Liver (tissue), 9 donors: ENCODE results near the gene ADCY10. TPM values are rescaled to one million over a fixed set of nuclear protein-coding genes. Genes with fewer than 3 reads are reported as not detected.

Experiments
- DNase-seq: peaks from one replicate; pipeline ENCODE4 v3.0.0-alpha.2; 2017; ENCODE audit warnings: low spot score
- H3K27ac ChIP-seq, 2 donors: one replicate each; pipeline ENCODE4 v1.7.0; 2013; ENCODE audit warnings: inconsistent platforms in 2 of 2, low read length in 2 of 2, control low read depth in 1 of 2, low read depth in 1 of 2, mild to moderate bottlenecking in 1 of 2
- H3K27me3 ChIP-seq, 4 donors: one replicate each; pipeline versions ENCODE4 v1.6.1 to v1.7.0; 2013; ENCODE audit warnings: low read length in 3 of 4, inconsistent platforms in 1 of 4, mild to moderate bottlenecking in 1 of 4, moderate library complexity in 1 of 4; ENCODE audit not compliant: control insufficient read depth in 4 of 4, insufficient read depth in 4 of 4
- H3K36me3 ChIP-seq, 4 donors: one replicate each; pipeline versions ENCODE4 v1.6.1 to v1.7.0; 2013; ENCODE audit warnings: low read length in 3 of 4, mild to moderate bottlenecking in 3 of 4, low read depth in 1 of 4, moderate library complexity in 1 of 4; ENCODE audit not compliant: control insufficient read depth in 4 of 4, insufficient read depth in 3 of 4
- H3K4me1 ChIP-seq, 4 donors: one replicate each; pipeline versions ENCODE4 v1.6.1 to v1.7.0; 2013; ENCODE audit warnings: low read length in 3 of 4, mild to moderate bottlenecking in 3 of 4, moderate library complexity in 1 of 4; ENCODE audit not compliant: control insufficient read depth in 4 of 4, insufficient read depth in 4 of 4
- H3K4me3 ChIP-seq, 3 donors: one replicate each; pipeline versions ENCODE4 v1.6.1 to v1.7.0; 2013; ENCODE audit warnings: low read length in 3 of 3, control low read depth in 1 of 3, low read depth in 1 of 3, mild to moderate bottlenecking in 1 of 3
- H3K9ac ChIP-seq, 2 donors: one replicate each; pipeline ENCODE4 v1.7.0; 2013; ENCODE audit warnings: low read length in 2 of 2, mild to moderate bottlenecking in 2 of 2, moderate library complexity in 2 of 2, control low read depth in 1 of 2, low read depth in 1 of 2
- H3K9me3 ChIP-seq, 4 donors: one replicate each; pipeline versions ENCODE4 v1.6.1 to v1.7.0; 2013; ENCODE audit warnings: low read length in 3 of 4; ENCODE audit not compliant: control insufficient read depth in 4 of 4
- EGR1 ChIP-seq, 2 donors: IDR thresholded peaks; 2 replicates each; pipeline ENCODE4 v1.6.1; 2016 to 2018; ENCODE audit warnings: antibody characterized with exemption in 2 of 2, low read depth in 2 of 2
- FOXA1 ChIP-seq: IDR thresholded peaks from 2 replicates; pipeline ENCODE4 v1.6.1; 2016; ENCODE audit warnings: antibody characterized with exemption
- FOXA2 ChIP-seq: IDR thresholded peaks from 2 replicates; pipeline ENCODE4 v1.6.1; 2016; ENCODE audit warnings: antibody characterized with exemption
- GABPA ChIP-seq, 2 donors: IDR thresholded peaks in 1 of 2; conservative IDR thresholded peaks in 1 of 2; 2 replicates each; pipeline ENCODE4 v1.6.1; 2016; ENCODE audit warnings: antibody characterized with exemption in 2 of 2, mild to moderate bottlenecking in 1 of 2, moderate library complexity in 1 of 2
- HNF4A ChIP-seq, 2 donors: conservative IDR thresholded peaks; 2 replicates each; pipeline ENCODE4 v1.6.1; 2016; ENCODE audit warnings: antibody characterized with exemption in 2 of 2, mild to moderate bottlenecking in 2 of 2
- HNF4G ChIP-seq: IDR thresholded peaks from 2 replicates; pipeline ENCODE4 v1.6.1; 2016; ENCODE audit warnings: antibody characterized with exemption
- JUND ChIP-seq, 2 donors: IDR thresholded peaks; 2 replicates each; pipeline ENCODE4 v1.6.1; 2016; ENCODE audit warnings: antibody characterized with exemption in 2 of 2
- NR2F2 ChIP-seq: IDR thresholded peaks from 2 replicates; pipeline ENCODE4 v1.6.1; 2016; ENCODE audit warnings: antibody characterized with exemption
- RAD21 ChIP-seq, 2 donors: IDR thresholded peaks; 2 replicates each; pipeline ENCODE4 v1.6.1; 2016; ENCODE audit warnings: antibody characterized with exemption in 2 of 2, mild to moderate bottlenecking in 2 of 2
- RXRA ChIP-seq, 2 donors: IDR thresholded peaks; 2 replicates each; pipeline ENCODE4 v1.6.1; 2017 to 2018; ENCODE audit warnings: antibody characterized with exemption in 2 of 2, mild to moderate bottlenecking in 1 of 2
- SP1 ChIP-seq: IDR thresholded peaks from 2 replicates; pipeline ENCODE4 v1.6.1; 2018; ENCODE audit warnings: antibody characterized with exemption, mild to moderate bottlenecking
- TAF1 ChIP-seq: conservative IDR thresholded peaks from 2 replicates; pipeline ENCODE4 v1.6.1; 2016; ENCODE audit warnings: antibody characterized with exemption, mild to moderate bottlenecking
- YY1 ChIP-seq: IDR thresholded peaks from 2 replicates; pipeline ENCODE4 v1.6.1; 2016; ENCODE audit warnings: antibody characterized with exemption, mild to moderate bottlenecking
- ZBTB33 ChIP-seq: IDR thresholded peaks from 2 replicates; pipeline ENCODE4 v1.6.1; 2016; ENCODE audit warnings: antibody characterized with exemption
- WGBS: extraction: QIAGEN DNeasy Blood & Tissue Kit; methylation state at CpG from one replicate; pipeline ENCODE4 v1.1.7; 2013; 5-methylcytosine and 5-hydroxymethylcytosine counted together
- polyA plus RNA-seq, 2 donors: library from polyadenylated mRNA; stranded (reverse) in 1 of 2; unstranded in 1 of 2; fragments of 200-250 nt in 1 of 2; fragments of >200 nt in 1 of 2; fragmentation: Nextera tagmentation in 1 of 2; extraction: Ambion mirVana in 1 of 2; gene quantifications; one replicate each; pipeline versions ENCODE4 v1.2.1 to v1.2.3, GENCODE V29; 2013 to 2015
- total RNA-seq, 2 donors: library from RNA; depleted of rRNA; stranded (reverse); fragments of >200 nt; gene quantifications; one replicate each; pipeline ENCODE4 v1.2.3, GENCODE V29; 2014
- TF ChIP-seq, protein P1 (sequence below): IDR thresholded peaks from 2 replicates; pipeline ENCODE4 v1.6.1; 2016; ENCODE audit warnings: antibody characterized with exemption
- TF ChIP-seq, protein P2 (sequence below): IDR thresholded peaks from 2 replicates; pipeline ENCODE4 v1.6.1; 2016; ENCODE audit warnings: antibody characterized with exemption
- TF ChIP-seq, protein P3 (sequence below): IDR thresholded peaks from 2 replicates; pipeline ENCODE4 v1.6.1; 2016; ENCODE audit warnings: antibody characterized with exemption, mild to moderate bottlenecking
- TF ChIP-seq, protein P4 (sequence below): fragments of 150-350 bp; IDR thresholded peaks from 2 replicates; pipeline ENCODE4 v1.5.1; 2017; ENCODE audit warnings: improper control_type of control experiment, low read depth, low read length; ENCODE audit not compliant: missing input control
- donor health status: healthy.
- donor health status: healthy.
- donor health status: healthy.
- donor health status: healthy.
- donor health status: healthy.

ADCY10 gene
- total and polyA plus RNA-seq, 4 donors = 0.89 to 4.7 (median 2.3) TPM

- peak; percentile 52 for DNase-seq
- Histone ChIP-seq H3K27me3 (no peaks in the 10 kb centered on the region), H3K27ac (peak overlapping the region; percentile 16 to 61), H3K9me3 (no peaks in the 10 kb centered on the region), H3K36me3 (peaks cover 0 to 5% (median 1%) of the 10 kb centered on the region in 4 donors), H3K4me3 (peak overlapping the region in 1 of 3 donors; percentile 34), H3K9ac (peak overlapping the region; percentile 18 to 73), H3K4me1 (peaks cover 0 to 58% (median 28%) of the 10 kb centered on the region in 4 donors)
- TF ChIP-seq, protein P1, sequence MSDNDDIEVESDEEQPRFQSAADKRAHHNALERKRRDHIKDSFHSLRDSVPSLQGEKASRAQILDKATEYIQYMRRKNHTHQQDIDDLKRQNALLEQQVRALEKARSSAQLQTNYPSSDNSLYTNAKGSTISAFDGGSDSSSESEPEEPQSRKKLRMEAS = peak; percentile 35
- TF ChIP-seq, protein P2, sequence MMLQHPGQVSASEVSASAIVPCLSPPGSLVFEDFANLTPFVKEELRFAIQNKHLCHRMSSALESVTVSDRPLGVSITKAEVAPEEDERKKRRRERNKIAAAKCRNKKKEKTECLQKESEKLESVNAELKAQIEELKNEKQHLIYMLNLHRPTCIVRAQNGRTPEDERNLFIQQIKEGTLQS = no peak
- TF ChIP-seq, protein P3, sequence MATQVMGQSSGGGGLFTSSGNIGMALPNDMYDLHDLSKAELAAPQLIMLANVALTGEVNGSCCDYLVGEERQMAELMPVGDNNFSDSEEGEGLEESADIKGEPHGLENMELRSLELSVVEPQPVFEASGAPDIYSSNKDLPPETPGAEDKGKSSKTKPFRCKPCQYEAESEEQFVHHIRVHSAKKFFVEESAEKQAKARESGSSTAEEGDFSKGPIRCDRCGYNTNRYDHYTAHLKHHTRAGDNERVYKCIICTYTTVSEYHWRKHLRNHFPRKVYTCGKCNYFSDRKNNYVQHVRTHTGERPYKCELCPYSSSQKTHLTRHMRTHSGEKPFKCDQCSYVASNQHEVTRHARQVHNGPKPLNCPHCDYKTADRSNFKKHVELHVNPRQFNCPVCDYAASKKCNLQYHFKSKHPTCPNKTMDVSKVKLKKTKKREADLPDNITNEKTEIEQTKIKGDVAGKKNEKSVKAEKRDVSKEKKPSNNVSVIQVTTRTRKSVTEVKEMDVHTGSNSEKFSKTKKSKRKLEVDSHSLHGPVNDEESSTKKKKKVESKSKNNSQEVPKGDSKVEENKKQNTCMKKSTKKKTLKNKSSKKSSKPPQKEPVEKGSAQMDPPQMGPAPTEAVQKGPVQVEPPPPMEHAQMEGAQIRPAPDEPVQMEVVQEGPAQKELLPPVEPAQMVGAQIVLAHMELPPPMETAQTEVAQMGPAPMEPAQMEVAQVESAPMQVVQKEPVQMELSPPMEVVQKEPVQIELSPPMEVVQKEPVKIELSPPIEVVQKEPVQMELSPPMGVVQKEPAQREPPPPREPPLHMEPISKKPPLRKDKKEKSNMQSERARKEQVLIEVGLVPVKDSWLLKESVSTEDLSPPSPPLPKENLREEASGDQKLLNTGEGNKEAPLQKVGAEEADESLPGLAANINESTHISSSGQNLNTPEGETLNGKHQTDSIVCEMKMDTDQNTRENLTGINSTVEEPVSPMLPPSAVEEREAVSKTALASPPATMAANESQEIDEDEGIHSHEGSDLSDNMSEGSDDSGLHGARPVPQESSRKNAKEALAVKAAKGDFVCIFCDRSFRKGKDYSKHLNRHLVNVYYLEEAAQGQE = peak; percentile 67
- peak in 1 of 2 donors; percentile 27 for TF ChIP-seq JUND (IDR thresholded peaks at IDR 0.05)
- TF ChIP-seq HNF4G = no peak
- TF ChIP-seq ZBTB33 = peak; percentile 59
- peak; percentile 64 to 74 for TF ChIP-seq RAD21 (IDR thresholded peaks at IDR 0.05)
- no peak for TF ChIP-seq EGR1 (IDR thresholded peaks at IDR 0.05; ENCODE audit: low read depth in 2 of 2)
- TF ChIP-seq FOXA1 = peak; percentile 31
- TF ChIP-seq, protein P4, sequence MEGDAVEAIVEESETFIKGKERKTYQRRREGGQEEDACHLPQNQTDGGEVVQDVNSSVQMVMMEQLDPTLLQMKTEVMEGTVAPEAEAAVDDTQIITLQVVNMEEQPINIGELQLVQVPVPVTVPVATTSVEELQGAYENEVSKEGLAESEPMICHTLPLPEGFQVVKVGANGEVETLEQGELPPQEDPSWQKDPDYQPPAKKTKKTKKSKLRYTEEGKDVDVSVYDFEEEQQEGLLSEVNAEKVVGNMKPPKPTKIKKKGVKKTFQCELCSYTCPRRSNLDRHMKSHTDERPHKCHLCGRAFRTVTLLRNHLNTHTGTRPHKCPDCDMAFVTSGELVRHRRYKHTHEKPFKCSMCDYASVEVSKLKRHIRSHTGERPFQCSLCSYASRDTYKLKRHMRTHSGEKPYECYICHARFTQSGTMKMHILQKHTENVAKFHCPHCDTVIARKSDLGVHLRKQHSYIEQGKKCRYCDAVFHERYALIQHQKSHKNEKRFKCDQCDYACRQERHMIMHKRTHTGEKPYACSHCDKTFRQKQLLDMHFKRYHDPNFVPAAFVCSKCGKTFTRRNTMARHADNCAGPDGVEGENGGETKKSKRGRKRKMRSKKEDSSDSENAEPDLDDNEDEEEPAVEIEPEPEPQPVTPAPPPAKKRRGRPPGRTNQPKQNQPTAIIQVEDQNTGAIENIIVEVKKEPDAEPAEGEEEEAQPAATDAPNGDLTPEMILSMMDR = no peak
- peak in 1 of 2 donors; percentile 14 for TF ChIP-seq GABPA (IDR thresholded peaks at IDR 0.05 in 1 of 2, conservative IDR thresholded peaks at IDR 0.05 in 1 of 2)
- TF ChIP-seq YY1 = peak; percentile 73
- peak; percentile 32 to 67 for TF ChIP-seq RXRA (IDR thresholded peaks at IDR 0.05)
- TF ChIP-seq NR2F2 = no peak
- peak; percentile 35 for TF ChIP-seq TAF1
- peak; percentile 29 to 53 for TF ChIP-seq HNF4A (conservative IDR thresholded peaks at IDR 0.05)
- peak; percentile 34 for TF ChIP-seq SP1
- peak; percentile 42 for TF ChIP-seq FOXA2
- 30% methylated on average over 6 of the region's 6 CpGs for WGBS
Measured at GRCh38 chr1:167926486-167926997, 12.6 kb upstream of the ADCY10 start.
